Ovary (tissue), 9 donors: ENCODE measurements around the gene ASB14. TPM values are rescaled to one million over a fixed set of nuclear protein-coding genes. Genes with fewer than 3 reads are reported as not detected.
"Not testable (repeated sequence)": the region's sequence is repeated elsewhere in the genome, so short reads cannot be mapped to it uniquely, and the experiment has no call there.

ENCODE experiments used
- DNase-seq, 5 donors: peaks; one replicate each; pipeline ENCODE4 v3.0.0-alpha.2; 2019 to 2020
- H3K27ac ChIP-seq, 2 donors: fragments of 200-600 bp; one replicate each; pipeline versions ENCODE4 v1.5.1 to v1.8.0; 2019 to 2022
- H3K27me3 ChIP-seq: fragments of 200-600 bp; one replicate; pipeline ENCODE4 v1.8.0; 2022
- H3K36me3 ChIP-seq: fragments of 200-600 bp; sonication (generic); one replicate; pipeline ENCODE4 v1.5.1; 2019
- H3K4me1 ChIP-seq: one replicate; pipeline ENCODE4 v1.8.1; 2013; ENCODE audit warnings: mild to moderate bottlenecking, moderate library complexity; ENCODE audit not compliant: insufficient read depth
- H3K4me3 ChIP-seq: fragments of 200-600 bp; sonication (generic); one replicate; pipeline ENCODE4 v1.5.1; 2017
- H3K9me3 ChIP-seq, 2 donors: fragments of 200-600 bp in 1 of 2; sonication (generic) in 1 of 2; one replicate each; pipeline versions ENCODE4 v1.5.1 to v1.8.1; 2013 to 2019; ENCODE audit warnings: mild to moderate bottlenecking in 1 of 2, moderate library complexity in 1 of 2
- EP300 ChIP-seq: sonication (generic); formaldehyde crosslinking; IDR thresholded peaks from one replicate; pipeline ENCODE4 v1.6.1; 2017; ENCODE audit warnings: antibody characterized with exemption
- POLR2A ChIP-seq: fragments of 450-650 bp; IDR thresholded peaks from one replicate; pipeline ENCODE4 v1.6.1; 2017; ENCODE audit warnings: antibody characterized with exemption, mild to moderate bottlenecking, moderate library complexity
- WGBS, 3 donors: extraction: QIAGEN DNeasy Blood & Tissue Kit in 1 of 3; methylation state at CpG; one replicate each; pipeline versions ENCODE4 v1.1.5 to v1.1.7; 2013 to 2017; 5-methylcytosine and 5-hydroxymethylcytosine counted together
- intact Hi-C, 4 donors: fragments of 100-400 bp; cut with DNase I; formaldehyde crosslinking; loops; one replicate each; pipeline versions ENCODE4 v1.11.0 to v1.15.1; 2022 to 2023
- polyA plus RNA-seq, 2 donors: library from polyadenylated mRNA; stranded (reverse); fragments of 200-250 nt in 1 of 2; fragments of 350-450 nt in 1 of 2; fragmentation: Illumina TruSeq in 1 of 2; extraction: RNeasy Lipid Tissue Mini Kit (QIAGEN cat#74804) in 1 of 2; gene quantifications; one replicate each; pipeline ENCODE4 v1.2.3, GENCODE V29; 2013 to 2014
- total RNA-seq, 7 donors: library from RNA; depleted of rRNA in 2 of 7; stranded (reverse); fragments of >200 nt in 2 of 7; fragmentation: NEBNext Ultra II Directional in 3 of 7; extraction: Animal tissue kit (Norgen Biotek cat#: 25700) in 3 of 7; gene quantifications; one replicate each; pipeline versions ENCODE4 v1.1.0 to v1.2.4, GENCODE V29; 2016 to 2023
- TF ChIP-seq, protein P1 (sequence below), 3 donors: fragments of 450-650 bp in 2 of 3; fragments of 200-600 bp in 1 of 3; IDR thresholded peaks; one replicate each; pipeline versions ENCODE4 v1.5.1 to v1.8.0; 2016 to 2022; ENCODE audit warnings: antibody characterized with exemption in 3 of 3, mild to moderate bottlenecking in 1 of 3
- donor health status: DM: no; HTN: no; CAD: no; lungs with moderate emphysema.
- donor health status: DM: no; HTN: no; CAD: no.
- donor health status: Bipolar disorder and iron deficiency.
- donor health status: DM: yes; HTN: yes; CAD: no.
- donor health status: DM: no; HTN: no; CAD: no.
- donor health status: DM: yes; HTN: yes; CAD: no.

Gene ASB14
- total and polyA plus RNA-seq, 9 donors = 0.05 to 0.80 TPM; not detected in 7

- H3K27me3 ChIP-seq = no peaks in the 10 kb centered on the region
- DNase-seq = no peak
- no peaks in the 10 kb centered on the region for H3K9me3 ChIP-seq
- intact Hi-C loops = no loop called here
- 81 to 99% (median 90%) methylated on average over 3 of the region's 3 CpGs for WGBS, 3 donors
- H3K27ac ChIP-seq = no peak overlapping the region
- H3K4me3 ChIP-seq = no peak overlapping the region
- H3K36me3 ChIP-seq = no peaks in the 10 kb centered on the region
- no peaks in the 10 kb centered on the region for H3K4me1 ChIP-seq
- TF ChIP-seq EP300 = no peak
- TF ChIP-seq, protein P1, sequence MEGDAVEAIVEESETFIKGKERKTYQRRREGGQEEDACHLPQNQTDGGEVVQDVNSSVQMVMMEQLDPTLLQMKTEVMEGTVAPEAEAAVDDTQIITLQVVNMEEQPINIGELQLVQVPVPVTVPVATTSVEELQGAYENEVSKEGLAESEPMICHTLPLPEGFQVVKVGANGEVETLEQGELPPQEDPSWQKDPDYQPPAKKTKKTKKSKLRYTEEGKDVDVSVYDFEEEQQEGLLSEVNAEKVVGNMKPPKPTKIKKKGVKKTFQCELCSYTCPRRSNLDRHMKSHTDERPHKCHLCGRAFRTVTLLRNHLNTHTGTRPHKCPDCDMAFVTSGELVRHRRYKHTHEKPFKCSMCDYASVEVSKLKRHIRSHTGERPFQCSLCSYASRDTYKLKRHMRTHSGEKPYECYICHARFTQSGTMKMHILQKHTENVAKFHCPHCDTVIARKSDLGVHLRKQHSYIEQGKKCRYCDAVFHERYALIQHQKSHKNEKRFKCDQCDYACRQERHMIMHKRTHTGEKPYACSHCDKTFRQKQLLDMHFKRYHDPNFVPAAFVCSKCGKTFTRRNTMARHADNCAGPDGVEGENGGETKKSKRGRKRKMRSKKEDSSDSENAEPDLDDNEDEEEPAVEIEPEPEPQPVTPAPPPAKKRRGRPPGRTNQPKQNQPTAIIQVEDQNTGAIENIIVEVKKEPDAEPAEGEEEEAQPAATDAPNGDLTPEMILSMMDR (IDR thresholded peaks at IDR 0.05) = no peak
- no peak for TF ChIP-seq POLR2A
These were observed 21.7 kb upstream of the ASB14 start for GRCh38 chr3:57314204-57314603.

DNA sequence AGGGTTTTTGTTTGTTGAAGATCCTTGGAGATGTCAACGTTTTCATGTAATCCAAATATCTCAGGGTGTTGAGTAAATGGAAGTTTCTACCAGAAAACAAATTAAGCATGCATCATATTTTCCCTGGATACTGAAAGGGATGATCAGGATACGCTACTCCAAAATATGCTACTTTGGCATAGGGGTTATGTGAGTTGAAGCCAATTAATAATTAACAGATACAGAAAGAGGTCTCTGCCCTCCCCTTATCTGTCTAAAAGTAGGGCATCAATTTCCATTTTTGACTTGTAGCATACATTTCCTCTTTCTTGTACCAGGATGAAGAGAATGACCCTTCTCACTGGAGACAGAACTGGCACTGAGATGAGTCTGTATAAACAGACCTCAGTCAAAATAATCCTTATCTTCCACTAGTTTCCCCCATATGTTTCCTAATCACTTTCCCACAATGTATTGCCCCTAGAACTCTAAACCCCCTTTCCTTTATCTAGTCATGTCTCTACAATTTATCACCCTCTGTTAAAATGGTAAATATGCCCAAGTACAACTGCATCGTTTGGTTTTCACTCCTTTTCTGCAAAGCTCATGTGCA lies 17.4 kb upstream of the ASB14 start:
- Histone ChIP-seq H3K9me3 (no peaks in the 10 kb centered on the region), H3K36me3 (no peaks in the 10 kb centered on the region), H3K27ac (no peak overlapping the region), H3K4me3 (no peak overlapping the region), H3K27me3 (no peaks in the 10 kb centered on the region), H3K4me1 (no peaks in the 10 kb centered on the region)
- intact Hi-C loops = no loop called here
- WGBS, 3 donors = 41 to 48% (median 42%) methylated on average over 3 of the region's 3 CpGs
- TF ChIP-seq EP300 (no peak), POLR2A (no peak)
- TF ChIP-seq, protein P1 (IDR thresholded peaks at IDR 0.05) = no peak
- DNase-seq = no peak

GRCh38 chr3:57303520-57303919 lies 11.0 kb upstream of the ASB14 start:
- intact Hi-C loops, H3K36me3 ChIP-seq, H3K27me3 ChIP-seq, H3K4me1 ChIP-seq, DNase-seq, H3K27ac ChIP-seq, H3K9me3 ChIP-seq, H3K4me3 ChIP-seq: not testable (repeated sequence)
- 93 to 96% (median 95%) methylated on average over 7 of the region's 7 CpGs for WGBS, 3 donors

GRCh38 chr3:57298041-57298440 lies 5.6 kb upstream of the ASB14 start:
- intact Hi-C loops = no loop called here
- Histone ChIP-seq H3K27ac (no peak overlapping the region), H3K27me3 (no peaks in the 10 kb centered on the region), H3K36me3 (no peaks in the 10 kb centered on the region), H3K4me3 (no peak overlapping the region), H3K9me3 (no peaks in the 10 kb centered on the region), H3K4me1 (no peaks in the 10 kb centered on the region)
- WGBS, 3 donors = 91 to 100% (median 93%) methylated on average over 1 of the region's 1 CpG
- TF ChIP-seq EP300 = no peak
- no peak for TF ChIP-seq POLR2A
- no peak for DNase-seq

GRCh38 chr3:57292897-57293526 lies 527 bp upstream of the ASB14 start:
- Histone ChIP-seq H3K27ac (no peak overlapping the region), H3K4me3 (no peak overlapping the region), H3K27me3 (no peaks in the 10 kb centered on the region), H3K4me1 (no peaks in the 10 kb centered on the region), H3K36me3 (no peaks in the 10 kb centered on the region), H3K9me3 (no peaks in the 10 kb centered on the region)
- 90 to 95% (median 95%) methylated on average over 4 of the region's 4 CpGs for WGBS, 3 donors
- no peak for DNase-seq
- intact Hi-C loops = no loop called here
- TF ChIP-seq, protein P1 (IDR thresholded peaks at IDR 0.05) = no peak
- TF ChIP-seq EP300 (no peak), POLR2A (no peak)
